Stimulated activated CD8-positive, alpha-beta memory T cell treated with anti-CD3 and anti-CD28 coated beads, Interleukin-2, amount 100 ng/mL, for 1 hour (primary cell): ENCODE results near the gene KRT83.
"Not testable (repeated sequence)": the region's sequence is repeated elsewhere in the genome, so short reads cannot be mapped to it uniquely, and the experiment has no call there.

Experiments used
- DNase-seq, 2 donors: peaks; one replicate each; pipeline ENCODE4 v3.0.0-alpha.2; 2020; ENCODE audit warnings: low read depth in 2 of 2

KRT83 gene

GRCh38 chr12:52286857-52287785 lies 34.1 kb downstream of the KRT83 start:
- not testable (repeated sequence) for DNase-seq

DNA sequence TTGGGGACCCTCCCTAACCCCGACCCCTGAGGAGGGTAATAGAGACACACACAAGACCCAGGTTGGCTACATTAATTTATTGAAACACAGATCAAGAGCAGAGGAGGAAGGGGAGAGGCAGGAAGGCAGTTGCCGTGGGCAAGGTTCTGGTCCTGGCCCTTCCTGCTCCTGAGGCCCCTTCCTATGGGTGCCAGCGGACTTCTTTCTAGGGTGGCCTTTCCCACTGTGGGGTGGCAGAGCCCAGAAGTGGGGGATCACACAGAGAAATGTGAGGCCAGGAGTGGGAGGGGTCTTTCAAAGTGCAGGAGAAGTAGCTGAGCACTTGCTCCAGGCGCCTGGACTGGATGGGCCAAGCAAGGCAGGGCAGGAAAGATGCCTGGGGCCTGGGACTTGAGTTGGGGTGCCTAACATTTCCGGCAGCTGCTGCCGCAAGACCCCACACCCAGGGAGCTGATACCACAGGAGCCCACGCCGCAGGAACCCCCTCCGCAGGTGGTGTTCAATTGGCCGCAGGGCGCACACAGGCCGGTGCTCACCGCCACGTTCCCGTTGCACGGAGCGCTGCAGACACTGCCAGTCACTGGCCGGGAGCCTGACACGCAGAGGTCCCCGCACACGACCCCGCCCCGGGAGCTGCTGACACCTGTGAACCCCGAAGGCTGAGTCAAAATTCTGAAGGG lies 35.2 kb downstream of the KRT83 start:
- DNase-seq: no peak

DNA sequence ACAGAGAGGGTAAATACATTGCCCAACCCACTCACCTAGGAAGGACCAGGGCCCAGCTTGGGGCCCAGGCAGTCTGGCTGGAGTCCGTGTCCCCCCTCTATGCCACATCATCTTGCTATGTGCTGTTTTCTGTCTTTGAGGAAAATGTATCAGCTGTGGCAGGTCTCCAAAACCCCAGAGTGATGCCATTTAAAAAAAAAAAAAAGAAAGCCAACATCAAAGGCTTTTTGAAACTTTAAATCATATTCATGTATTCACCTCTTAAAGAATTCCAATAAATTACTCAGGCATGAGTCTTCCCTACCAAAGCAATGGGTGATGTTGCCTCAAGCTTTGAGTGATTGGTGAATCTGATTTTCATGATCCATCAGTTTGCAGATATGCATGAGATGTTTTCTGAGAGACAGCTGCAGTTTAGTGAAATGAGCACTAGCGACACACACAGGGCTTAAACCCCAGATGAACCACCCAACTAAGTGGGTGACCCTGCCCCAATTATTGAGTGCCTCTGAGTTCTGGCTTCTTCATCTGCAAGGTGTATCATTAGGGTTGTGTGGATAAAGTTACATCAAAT lies 35.9 kb downstream of the KRT83 start:
- no peak for DNase-seq

- no peak for DNase-seq
These were observed 36.5 kb downstream of the KRT83 start for GRCh38 chr12:52284562-52285171.

- DNase-seq: no peak
These were observed 40.2 kb downstream of the KRT83 start for GRCh38 chr12:52280796-52281560.

DNA sequence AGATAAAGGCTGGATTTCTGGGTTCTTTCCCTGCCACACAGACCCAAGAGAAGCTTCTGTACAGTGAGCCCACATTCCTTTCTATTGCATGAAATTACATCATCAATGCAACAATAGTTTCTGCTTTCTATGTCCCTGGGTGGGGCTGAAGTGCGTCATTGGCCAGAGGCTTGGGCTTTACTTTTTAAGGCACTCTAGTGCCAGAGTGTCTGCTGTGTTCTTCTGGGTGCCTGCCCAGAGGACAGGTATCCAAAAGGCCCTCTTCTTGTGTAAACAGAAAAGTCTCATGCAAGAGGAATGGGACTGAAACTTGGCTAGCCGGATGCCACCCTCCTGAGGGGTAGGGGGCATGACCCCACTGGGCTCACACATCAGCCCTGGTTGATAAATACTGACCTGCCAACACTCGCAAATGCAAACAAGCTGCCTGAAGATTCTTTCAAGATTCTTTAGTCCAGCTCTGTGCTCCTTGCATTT lies 40.8 kb downstream of the KRT83 start:
- DNase-seq: no peak

DNA sequence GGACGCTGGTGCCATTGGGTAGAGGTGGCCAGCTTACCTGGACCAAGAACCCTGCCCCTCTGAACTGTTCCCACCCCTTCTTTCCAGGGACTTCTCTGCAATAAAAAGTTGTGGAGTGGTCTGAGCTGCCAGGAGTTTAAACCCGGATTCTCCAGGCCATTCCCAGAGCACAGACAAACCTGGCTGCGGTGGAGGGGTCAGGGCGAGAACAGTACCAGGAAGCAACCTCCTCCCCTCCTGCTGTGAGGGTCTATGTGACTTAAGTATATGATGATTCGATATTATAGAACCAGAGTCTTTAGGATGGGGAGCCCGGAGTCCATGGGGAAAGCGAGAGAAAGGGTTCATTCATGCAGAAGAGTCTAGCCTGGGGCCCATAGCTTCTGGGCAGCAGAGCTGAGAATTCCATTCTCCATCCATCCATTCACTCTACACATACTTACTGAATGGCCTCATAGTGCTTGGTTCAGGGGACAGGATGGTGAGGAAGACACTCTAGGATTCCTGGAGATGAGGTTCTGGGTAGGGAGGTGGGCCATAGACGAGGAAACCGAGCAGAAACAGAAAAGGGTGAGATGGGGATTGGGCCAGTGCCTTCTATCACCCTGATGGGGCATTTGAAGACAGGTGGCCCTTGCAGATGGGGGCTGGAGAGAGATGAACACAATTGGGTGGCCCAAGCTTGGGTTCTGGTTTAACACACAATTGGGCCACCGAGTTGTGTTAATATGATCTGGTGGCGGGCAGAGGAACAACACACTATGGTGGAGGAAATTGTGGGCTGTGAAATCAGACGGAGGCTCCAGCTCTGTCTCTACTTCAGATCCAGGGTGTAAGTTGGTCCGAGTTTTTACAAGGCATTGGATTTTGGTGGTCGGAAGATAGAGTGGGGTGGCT lies 41.5 kb downstream of the KRT83 start:
- DNase-seq: no peak

DNA sequence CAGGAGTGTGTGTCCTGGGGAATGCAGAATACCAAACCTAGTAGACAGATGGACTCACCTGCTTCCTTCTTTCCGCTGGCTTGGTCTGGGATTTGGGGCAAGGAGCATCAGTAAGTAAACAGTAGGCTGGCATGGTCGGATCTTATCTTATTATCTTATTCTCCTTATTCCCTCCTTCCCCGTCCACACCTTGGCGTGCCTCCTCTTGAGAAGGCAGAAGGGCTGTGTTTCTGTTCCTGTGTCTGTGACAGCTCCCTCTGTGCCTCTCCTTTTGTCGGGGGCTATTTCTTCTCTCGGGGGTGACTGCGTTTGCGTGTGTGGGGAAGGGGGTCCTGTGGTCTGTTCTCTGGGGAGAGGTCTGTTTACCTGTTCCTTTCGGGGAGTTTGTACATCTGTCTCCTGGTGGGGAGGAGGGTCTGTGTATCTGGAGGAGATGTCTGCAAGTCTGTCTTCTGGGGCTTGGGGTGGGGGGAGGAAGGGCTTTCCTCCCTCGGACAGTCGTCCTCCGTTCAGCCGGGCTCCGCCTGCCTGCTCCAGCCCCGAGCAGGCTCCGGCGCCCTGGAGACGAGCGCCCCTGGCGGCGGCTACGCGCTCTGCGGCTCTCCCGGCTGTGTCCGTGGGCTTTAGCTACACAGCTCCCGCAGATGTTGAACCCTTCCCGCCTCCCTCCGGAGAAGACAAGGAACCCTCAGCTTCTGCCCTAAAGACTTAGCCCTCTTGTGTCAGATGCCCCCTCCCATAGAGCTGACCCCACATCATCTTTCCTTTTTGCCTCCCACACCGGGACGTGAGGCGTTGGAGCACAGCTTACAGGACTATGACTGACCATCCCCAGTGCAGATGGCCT lies 42.4 kb downstream of the KRT83 start:
- DNase-seq: peak; percentile 33 to 52

GRCh38 chr12:52277486-52278245 lies 43.5 kb downstream of the KRT83 start:
- no peak for DNase-seq

DNA sequence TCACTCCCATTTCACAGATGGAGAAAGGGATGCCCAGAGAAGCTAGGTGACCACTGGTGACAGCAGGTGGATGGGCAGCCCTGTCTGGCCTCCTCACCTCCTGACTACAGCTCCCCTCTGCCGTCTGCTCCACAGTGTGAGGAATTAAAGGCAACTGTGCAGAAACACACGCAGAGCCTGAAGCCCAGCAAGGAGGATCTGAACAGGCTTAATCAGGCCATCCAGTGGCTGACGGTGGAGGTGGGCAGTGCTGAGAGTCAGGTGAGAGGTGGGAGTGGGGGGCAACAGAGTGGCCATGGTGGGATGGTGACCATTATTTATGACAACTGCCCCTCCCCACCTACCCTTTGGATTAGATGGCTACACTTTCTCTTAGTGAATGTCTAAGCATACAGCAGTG lies 45.5 kb downstream of the KRT83 start:
- DNase-seq: no peak

- DNase-seq: no peak
These were observed 46.6 kb downstream of the KRT83 start, which contains the start of gene KRT86 for GRCh38 chr12:52274521-52275120. KRT86 (plus strand) TSS chr12:52274645; CDS start chr12:52301917, 27,272 bp downstream.

DNA sequence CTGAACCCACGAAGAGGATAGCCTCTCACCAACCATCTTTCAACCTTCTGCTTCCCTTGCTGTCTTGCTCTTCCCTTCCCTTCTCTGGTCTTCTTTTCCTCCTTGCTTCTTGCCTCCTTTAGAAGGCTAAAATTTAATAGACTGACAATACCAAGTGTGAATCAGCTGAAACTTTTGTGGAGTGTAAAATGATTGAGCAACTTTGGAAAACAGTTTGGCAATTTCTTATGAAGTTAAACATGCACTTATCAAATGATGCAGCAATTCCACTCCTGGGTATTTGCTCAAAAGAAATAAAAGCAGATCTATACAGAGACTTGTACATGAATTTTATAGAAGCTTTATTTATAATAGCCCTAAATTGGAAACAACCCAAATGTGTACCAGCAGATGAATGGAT lies 50.0 kb downstream of the KRT83 start:
- no peak for DNase-seq

DNA sequence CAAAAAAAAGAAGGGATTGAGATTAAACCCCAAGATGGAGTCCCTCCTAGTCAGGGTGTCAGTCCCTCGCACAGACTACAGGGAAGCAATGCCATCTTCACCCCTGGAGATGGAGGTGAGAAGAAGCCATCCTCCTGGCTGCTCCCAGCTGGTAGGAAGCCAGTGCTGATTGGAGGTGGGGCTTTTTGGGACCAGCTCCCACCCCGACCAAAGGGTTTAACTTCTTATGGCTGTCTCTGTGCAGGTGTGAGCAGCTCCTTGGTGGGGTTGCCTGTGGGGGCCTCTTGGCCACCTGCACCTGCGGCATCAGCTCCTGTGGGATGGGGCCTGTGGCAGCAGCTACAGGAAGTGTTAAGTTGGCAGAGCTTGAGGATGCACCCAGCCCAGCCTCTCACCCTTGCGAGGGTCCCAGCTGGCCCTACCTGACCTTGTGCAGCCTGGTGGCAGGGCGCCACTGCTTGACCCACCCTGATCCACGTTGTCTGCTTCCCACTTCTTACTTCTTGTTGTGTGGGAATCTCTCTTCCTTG lies 50.6 kb downstream of the KRT83 start:
- no peak for DNase-seq

GRCh38 chr12:52268212-52268611 lies 53.0 kb downstream of the KRT83 start:
- no peak for DNase-seq

- DNase-seq: no peak
These were observed 53.5 kb downstream of the KRT83 start for GRCh38 chr12:52267699-52268098.

GRCh38 chr12:52267266-52267665 lies 53.9 kb downstream of the KRT83 start:
- no peak for DNase-seq

- no peak for DNase-seq
These were observed 54.7 kb downstream of the KRT83 start for GRCh38 chr12:52266514-52266913.

GRCh38 chr12:52264435-52264825 lies 56.8 kb downstream of the KRT83 start:
- no peak for DNase-seq
